Natural killer cell (primary cell): Measurements from ENCODE around the gene POLDIP3. TPM values are rescaled to one million over a fixed set of nuclear protein-coding genes. Genes with fewer than 3 reads are reported as not detected.
"Not testable (repeated sequence)": the region's sequence is repeated elsewhere in the genome, so short reads cannot be mapped to it uniquely, and the experiment has no call there.

Experiments
- ATAC-seq, 3 donors: fragments of 150-1000 bp in 2 of 3; fragments of 200-7000 bp in 1 of 3; cut with Tn5 transposase; 1 replicate in 1 of 3; 2 replicates in 2 of 3; pipeline ENCODE4 v1.10.0; 2021; ENCODE audit warnings: mild to moderate bottlenecking in 2 of 3, moderate library complexity in 2 of 3
- DNase-seq, 2 donors: peaks; one replicate each; pipeline versions ENCODE4 v3.0.0 to v3.0.0-alpha.2; 2013 to 2021; ENCODE audit warnings: mixed read lengths in 1 of 2
- H3K27ac ChIP-seq: one replicate; pipeline ENCODE4 v1.5.1; 2013; ENCODE audit warnings: mild to moderate bottlenecking, low read length
- H3K27me3 ChIP-seq: one replicate; pipeline ENCODE4 v1.6.1; 2013; ENCODE audit warnings: low read length; ENCODE audit not compliant: control insufficient read depth, insufficient read depth
- H3K36me3 ChIP-seq: one replicate; pipeline ENCODE4 v1.6.1; 2013; ENCODE audit warnings: low read length; ENCODE audit not compliant: control insufficient read depth, insufficient read depth
- H3K4me1 ChIP-seq: one replicate; pipeline ENCODE4 v1.6.1; 2013; ENCODE audit warnings: low read length; ENCODE audit not compliant: control insufficient read depth, insufficient read depth
- H3K4me3 ChIP-seq: one replicate; pipeline ENCODE4 v1.5.1; 2013; ENCODE audit warnings: low read length
- H3K9me3 ChIP-seq: one replicate; pipeline ENCODE4 v1.6.1; 2013; ENCODE audit warnings: low read length; ENCODE audit not compliant: control insufficient read depth, insufficient read depth
- H3K27ac Mint-ChIP-seq, 2 donors: one replicate each; pipeline ENCODE4 v1.8.0; 2022; ENCODE audit warnings: mild to moderate bottlenecking in 2 of 2, mixed read lengths in 2 of 2, moderate library complexity in 1 of 2
- H3K27me3 Mint-ChIP-seq, 2 donors: one replicate each; pipeline ENCODE4 v1.8.0; 2022; ENCODE audit warnings: low read depth in 2 of 2, mixed read lengths in 2 of 2
- H3K36me3 Mint-ChIP-seq: one replicate; pipeline ENCODE4 v1.8.0; 2022; ENCODE audit warnings: mixed read lengths
- H3K4me1 Mint-ChIP-seq, 2 donors: one replicate each; pipeline ENCODE4 v1.8.0; 2022; ENCODE audit warnings: mixed read lengths in 2 of 2
- H3K4me3 Mint-ChIP-seq: one replicate; pipeline ENCODE4 v1.8.0; 2022; ENCODE audit warnings: mild to moderate bottlenecking, moderate library complexity, mixed read lengths
- H3K9me3 Mint-ChIP-seq, 2 donors: one replicate each; pipeline ENCODE4 v1.8.0; 2022; ENCODE audit warnings: mixed read lengths in 2 of 2
- WGBS: methylation state at CpG from one replicate; pipeline ENCODE4 v1.1.7; 2013; ENCODE audit warnings: missing lambda C conversion rate; ENCODE audit not compliant: insufficient coverage; 5-methylcytosine and 5-hydroxymethylcytosine counted together
- intact Hi-C: fragments of 100-400 bp; cut with micrococcal nuclease; formaldehyde crosslinking; loops from one replicate; pipeline ENCODE4 v1.14.2; 2022
- total RNA-seq, 4 donors: library from RNA; stranded (reverse); fragments of 120-200 nt in 1 of 4; gene quantifications; one replicate each; pipeline versions ENCODE4 v1.2.3 to v1.2.4, GENCODE V29; 2013 to 2022
- TF ChIP-seq, protein P1 (sequence below): fragments of 200-600 bp; IDR thresholded peaks from one replicate; pipeline ENCODE4 v1.8.0; 2022; ENCODE audit warnings: antibody characterized with exemption

Gene POLDIP3
- total RNA-seq, 3 donors from 2014 or later (not counting 1 experiment from before 2014, with no cell fraction given), result 66.1 to 82.8 (median 70.8) TPM

DNA sequence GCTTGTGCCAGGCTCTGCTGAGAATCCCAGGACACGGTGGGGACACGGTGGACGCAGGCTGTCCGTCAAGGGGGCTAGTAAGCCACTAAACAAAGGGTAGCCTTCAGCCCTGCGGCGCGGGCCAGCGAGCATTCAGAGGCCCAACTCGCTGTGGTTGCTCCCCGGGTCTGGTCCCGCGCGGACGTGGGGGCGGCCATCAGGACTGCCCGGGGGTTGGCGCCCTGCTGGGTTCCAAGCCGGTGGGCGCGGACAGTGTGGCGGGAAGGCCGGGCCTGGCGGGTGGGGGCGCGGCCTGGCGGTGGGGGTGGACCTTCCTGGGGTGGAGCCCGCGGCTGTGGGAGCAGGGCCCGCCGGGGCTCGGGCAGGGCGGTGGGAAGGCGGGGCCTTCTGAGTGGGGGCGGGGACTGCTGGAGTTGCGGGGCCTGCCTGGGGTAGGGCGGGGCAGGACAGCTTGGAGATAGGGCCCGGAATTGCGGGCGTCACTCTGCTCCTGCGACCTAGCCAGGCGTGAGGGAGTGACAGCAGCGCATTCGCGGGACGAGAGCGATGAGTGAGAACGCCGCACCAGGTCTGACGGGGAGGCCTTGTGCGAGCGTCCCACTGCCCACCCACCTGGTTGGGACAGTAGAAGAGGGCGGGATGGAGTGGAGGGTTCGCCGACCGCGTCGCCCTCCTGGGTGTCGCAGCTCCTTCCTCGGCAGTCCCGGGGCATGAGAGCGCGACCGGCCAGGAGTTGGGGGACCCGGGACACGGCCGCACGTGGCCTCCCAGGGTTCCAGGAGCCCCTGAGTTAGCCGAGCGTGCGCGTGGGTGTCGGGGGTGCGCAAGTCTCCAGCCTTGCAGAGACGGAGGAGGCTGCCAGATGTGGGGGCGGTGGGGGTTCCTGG is 61.0 kb downstream of the POLDIP3 start, which contains the start of gene SERHL2:
TSS of gene SERHL2 (plus strand) at position 482 of the 887 bp plus-strand sequence. CDS start at position 547, 65 bp downstream.
- intact Hi-C loops, result no loop called here
- Mint-ChIP-seq H3K27me3 (no peaks in the 10 kb centered on the region), H3K36me3 (no peaks in the 10 kb centered on the region), H3K4me1 (peaks cover 0 to 16% of the 10 kb centered on the region in 2 donors), H3K27ac (peak within 1 kb of the TSS in 1 of 2 donors; percentile 44), H3K4me3 (peak within 1 kb of the TSS; percentile 73), H3K9me3 (no peaks in the 10 kb centered on the region)
- TF ChIP-seq, protein P1, sequence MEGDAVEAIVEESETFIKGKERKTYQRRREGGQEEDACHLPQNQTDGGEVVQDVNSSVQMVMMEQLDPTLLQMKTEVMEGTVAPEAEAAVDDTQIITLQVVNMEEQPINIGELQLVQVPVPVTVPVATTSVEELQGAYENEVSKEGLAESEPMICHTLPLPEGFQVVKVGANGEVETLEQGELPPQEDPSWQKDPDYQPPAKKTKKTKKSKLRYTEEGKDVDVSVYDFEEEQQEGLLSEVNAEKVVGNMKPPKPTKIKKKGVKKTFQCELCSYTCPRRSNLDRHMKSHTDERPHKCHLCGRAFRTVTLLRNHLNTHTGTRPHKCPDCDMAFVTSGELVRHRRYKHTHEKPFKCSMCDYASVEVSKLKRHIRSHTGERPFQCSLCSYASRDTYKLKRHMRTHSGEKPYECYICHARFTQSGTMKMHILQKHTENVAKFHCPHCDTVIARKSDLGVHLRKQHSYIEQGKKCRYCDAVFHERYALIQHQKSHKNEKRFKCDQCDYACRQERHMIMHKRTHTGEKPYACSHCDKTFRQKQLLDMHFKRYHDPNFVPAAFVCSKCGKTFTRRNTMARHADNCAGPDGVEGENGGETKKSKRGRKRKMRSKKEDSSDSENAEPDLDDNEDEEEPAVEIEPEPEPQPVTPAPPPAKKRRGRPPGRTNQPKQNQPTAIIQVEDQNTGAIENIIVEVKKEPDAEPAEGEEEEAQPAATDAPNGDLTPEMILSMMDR, result no peak
- ATAC-seq (peak; percentile 92 to 93 (median 93)), DNase-seq (peak; percentile 68 to 92)
- no peaks in the 10 kb centered on the region for H3K27me3 ChIP-seq
- no peaks in the 10 kb centered on the region for H3K9me3 ChIP-seq
- no peaks in the 10 kb centered on the region for H3K36me3 ChIP-seq
- peak within 1 kb of the TSS; percentile 36 for H3K27ac ChIP-seq
- WGBS, result 3% methylated on average over 75 of the region's 75 CpGs
- peaks cover 31% of the 10 kb centered on the region for H3K4me1 ChIP-seq
- peak within 1 kb of the TSS; percentile 69 for H3K4me3 ChIP-seq

GRCh38 chr22:42552294-42552647 is 62.4 kb downstream of the POLDIP3 start:
- H3K4me1 ChIP-seq, result peaks cover 31% of the 10 kb centered on the region
- not testable (repeated sequence) for H3K36me3 ChIP-seq

GRCh38 chr22:42549331-42550060 is 65.2 kb downstream of the POLDIP3 start:
- intact Hi-C loops, result no loop called here
- Mint-ChIP-seq H3K4me1 (peaks cover 0 to 16% of the 10 kb centered on the region in 2 donors), H3K4me3 (no peak overlapping the region), H3K36me3 (no peaks in the 10 kb centered on the region), H3K27ac (no peak overlapping the region), H3K9me3 (no peaks in the 10 kb centered on the region), H3K27me3 (no peaks in the 10 kb centered on the region)
- no peaks in the 10 kb centered on the region for H3K36me3 ChIP-seq
- no peak overlapping the region for H3K27ac ChIP-seq
- TF ChIP-seq, protein P1, result no peak
- H3K9me3 ChIP-seq, result no peaks in the 10 kb centered on the region
- no peak for ATAC-seq
- no peak for DNase-seq
- H3K4me1 ChIP-seq, result peaks cover 31% of the 10 kb centered on the region
- WGBS, result 78% methylated on average over 11 of the region's 11 CpGs
- no peak overlapping the region for H3K4me3 ChIP-seq
- H3K27me3 ChIP-seq, result no peaks in the 10 kb centered on the region

More at GRCh38 chr22:42552294-42552647, 62.4 kb downstream of the POLDIP3 start:
- H3K4me3 ChIP-seq, H3K9me3 Mint-ChIP-seq, H3K27me3 ChIP-seq, DNase-seq, intact Hi-C loops, ATAC-seq, H3K27me3 Mint-ChIP-seq, H3K36me3 Mint-ChIP-seq, H3K9me3 ChIP-seq: not testable (repeated sequence)
- H3K27ac Mint-ChIP-seq, result peak overlapping the region in 1 of 2 donors; percentile 75
- peak overlapping the region; percentile 61 for H3K4me3 Mint-ChIP-seq
- 97% methylated on average over 3 of the region's 6 CpGs for WGBS
- H3K27ac ChIP-seq, result peak overlapping the region; percentile 52
- H3K4me1 Mint-ChIP-seq, result peaks cover 0 to 16% of the 10 kb centered on the region in 2 donors
